BLaER1 (cell line): ENCODE measurements around the gene TPSG1.

Experiments
- H3K27ac ChIP-seq: shearing (Covaris generic); formaldehyde crosslinking; 2 replicates; pipeline ENCODE4 v1.8.1; 2022
- H3K27me3 ChIP-seq: shearing (Covaris generic); formaldehyde crosslinking; 2 replicates; pipeline ENCODE4 v1.8.1; 2022
- H3K36me3 ChIP-seq: shearing (Covaris generic); formaldehyde crosslinking; 2 replicates; pipeline ENCODE4 v1.8.1; 2022
- H3K4me1 ChIP-seq: shearing (Covaris generic); formaldehyde crosslinking; 2 replicates; pipeline ENCODE4 v1.8.1; 2022
- H3K4me2 ChIP-seq: shearing (Covaris generic); formaldehyde crosslinking; 2 replicates; pipeline ENCODE4 v1.8.1; 2022
- H3K4me3 ChIP-seq: shearing (Covaris generic); formaldehyde crosslinking; 2 replicates; pipeline ENCODE4 v1.8.1; 2022
- H3K9ac ChIP-seq: shearing (Covaris generic); formaldehyde crosslinking; 2 replicates; pipeline ENCODE4 v1.8.1; 2022
- H3K9me3 ChIP-seq: shearing (Covaris generic); formaldehyde crosslinking; 2 replicates; pipeline ENCODE4 v1.8.1; 2022
- H4K20me1 ChIP-seq: shearing (Covaris generic); formaldehyde crosslinking; 2 replicates; pipeline ENCODE4 v1.8.1; 2022
- Cebpa-rat ChIP-seq: shearing (Covaris generic); IDR thresholded peaks from 2 replicates; pipeline ENCODE4 v1.8.1; 2022

Gene TPSG1

DNA sequence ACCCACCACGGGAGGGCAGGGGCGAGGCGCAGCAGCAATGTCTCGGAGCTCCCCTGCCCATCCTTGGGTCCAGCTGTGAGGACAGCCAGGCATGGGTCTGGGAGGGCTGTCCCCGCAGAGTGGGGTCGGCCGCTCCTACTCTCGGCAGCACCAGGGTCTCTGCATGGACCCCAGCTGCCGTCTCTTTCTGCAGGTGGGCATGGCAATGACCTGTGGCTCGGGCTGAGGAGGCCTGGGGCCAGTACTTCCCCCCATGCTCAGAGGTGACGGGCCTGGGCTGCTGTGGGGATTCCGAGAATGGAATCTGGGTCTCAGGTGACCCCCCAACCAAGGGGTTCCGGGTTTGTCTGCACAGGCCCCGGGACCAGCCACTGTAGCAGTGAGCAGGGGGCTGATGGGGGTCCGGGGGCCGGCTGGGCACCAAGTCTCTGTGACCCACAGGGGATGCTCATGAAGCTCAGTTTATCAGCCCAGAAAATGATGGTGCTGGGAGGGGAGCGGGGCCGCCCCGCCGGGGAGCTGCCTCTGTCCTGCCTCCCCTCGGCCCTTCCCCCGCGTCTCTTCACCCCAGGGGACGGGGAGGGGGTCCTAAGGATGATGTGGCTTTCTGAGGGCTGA is 48.7 kb downstream of the TPSG1 start:
- no peak for TF ChIP-seq Cebpa-rat
- Histone ChIP-seq H3K9ac (no peak overlapping the region), H3K27me3 (peaks cover 8% of the 10 kb centered on the region; the same call in 1 of the 2 replicates)

GRCh38 chr16:1175566-1176279 is 49.3 kb downstream of the TPSG1 start:
- peaks cover 94% of the 10 kb centered on the region for H4K20me1 ChIP-seq
- H3K27me3 ChIP-seq, result peaks cover 12% of the 10 kb centered on the region
- peaks cover 34% of the 10 kb centered on the region for H3K4me1 ChIP-seq

More for the DNA sequence above, 48.7 kb downstream of the TPSG1 start:
- Histone ChIP-seq H3K9me3 (no peaks in the 10 kb centered on the region), H4K20me1 (peaks cover 94% of the 10 kb centered on the region), H3K4me1 (peaks cover 34% of the 10 kb centered on the region), H3K36me3 (no peaks in the 10 kb centered on the region), H3K4me3 (no peak overlapping the region), H3K27ac (no peak overlapping the region), H3K4me2 (no peak overlapping the region)

GRCh38 chr16:1174477-1175357 is 50.4 kb downstream of the TPSG1 start:
- H4K20me1 ChIP-seq, result peaks cover 94% of the 10 kb centered on the region
- peaks cover 42% of the 10 kb centered on the region for H3K4me1 ChIP-seq
- H3K36me3 ChIP-seq, result no peaks in the 10 kb centered on the region
- peaks cover 23% of the 10 kb centered on the region for H3K27me3 ChIP-seq
- H3K9me3 ChIP-seq, result no peaks in the 10 kb centered on the region
- H3K27ac ChIP-seq, result no peak overlapping the region
- no peak overlapping the region for H3K4me3 ChIP-seq
- H3K4me2 ChIP-seq, result no peak overlapping the region
- no peak for TF ChIP-seq Cebpa-rat
- no peak overlapping the region for H3K9ac ChIP-seq

More at GRCh38 chr16:1175566-1176279, 49.3 kb downstream of the TPSG1 start:
- no peak for TF ChIP-seq Cebpa-rat
- H3K36me3 ChIP-seq, result no peaks in the 10 kb centered on the region
- no peak overlapping the region for H3K27ac ChIP-seq
- no peak overlapping the region for H3K4me2 ChIP-seq
- no peak overlapping the region for H3K4me3 ChIP-seq
- H3K9me3 ChIP-seq, result no peaks in the 10 kb centered on the region
- no peak overlapping the region for H3K9ac ChIP-seq

DNA sequence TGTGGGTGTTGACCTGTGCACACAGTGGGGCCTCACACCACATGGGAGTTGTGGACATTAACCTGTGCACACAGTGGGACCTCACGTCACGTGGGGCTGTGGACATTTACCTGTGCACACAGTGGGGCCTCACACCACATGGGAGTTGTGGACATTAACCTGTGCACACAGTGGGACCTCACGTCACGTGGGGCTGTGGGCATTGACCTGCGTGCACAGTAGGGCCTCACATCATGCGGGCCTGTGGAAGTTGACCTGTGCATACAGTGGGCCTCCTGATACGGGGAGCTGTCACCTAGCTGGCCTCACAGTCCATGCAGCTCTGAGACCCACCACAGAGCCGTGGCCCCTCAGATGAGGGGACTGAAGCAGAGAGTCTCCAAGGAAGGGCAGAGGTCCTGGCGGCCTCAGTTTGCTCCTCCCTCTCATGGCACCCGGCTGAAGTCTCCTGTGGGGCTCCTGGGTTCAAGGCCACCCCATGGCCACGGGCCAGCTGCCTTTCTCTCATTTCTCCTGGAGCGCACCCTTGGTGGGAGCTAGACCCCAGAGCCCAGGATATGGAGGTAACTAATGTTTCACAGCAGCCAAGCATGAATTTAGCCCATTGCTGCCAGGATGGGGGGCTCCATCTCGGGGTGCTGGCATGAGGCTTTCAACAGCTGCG is 51.1 kb downstream of the TPSG1 start:
- Histone ChIP-seq H3K9me3 (no peaks in the 10 kb centered on the region), H3K27me3 (peaks cover 28% of the 10 kb centered on the region), H4K20me1 (peaks cover 93% of the 10 kb centered on the region), H3K4me1 (peaks cover 43% of the 10 kb centered on the region), H3K4me2 (no peak overlapping the region), H3K9ac (no peak overlapping the region), H3K36me3 (no peaks in the 10 kb centered on the region), H3K27ac (no peak overlapping the region), H3K4me3 (no peak overlapping the region)
- no peak for TF ChIP-seq Cebpa-rat

DNA sequence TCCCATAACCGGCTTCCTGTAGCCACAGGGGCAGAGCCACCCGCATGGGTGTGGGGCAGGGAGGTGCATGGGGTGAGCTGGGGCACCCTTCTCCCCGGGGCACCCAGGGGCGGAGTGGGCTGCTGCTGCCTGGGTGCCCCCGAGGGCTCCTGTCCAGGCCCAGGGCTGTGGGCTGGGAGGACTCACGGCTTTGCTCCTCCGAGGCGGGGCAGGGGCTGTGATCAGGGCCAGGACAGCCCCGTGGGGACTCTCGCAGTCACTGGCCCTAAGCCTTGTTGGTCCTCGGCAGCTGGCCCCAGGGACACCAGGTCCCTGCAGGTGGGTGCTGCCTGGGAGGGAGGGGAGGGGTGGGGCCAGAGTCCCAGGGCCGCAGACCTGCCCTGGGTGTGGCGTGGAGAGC is 52.4 kb downstream of the TPSG1 start:
- H3K27me3 ChIP-seq, result peaks cover 28% of the 10 kb centered on the region
- H3K9ac ChIP-seq, result no peak overlapping the region
- H3K4me1 ChIP-seq, result peaks cover 48% of the 10 kb centered on the region
- peaks cover 97% of the 10 kb centered on the region for H4K20me1 ChIP-seq
- no peak overlapping the region for H3K27ac ChIP-seq
- no peak for TF ChIP-seq Cebpa-rat
- no peaks in the 10 kb centered on the region for H3K36me3 ChIP-seq
- H3K4me3 ChIP-seq, result no peak overlapping the region
- no peaks in the 10 kb centered on the region for H3K9me3 ChIP-seq
- no peak overlapping the region for H3K4me2 ChIP-seq

DNA sequence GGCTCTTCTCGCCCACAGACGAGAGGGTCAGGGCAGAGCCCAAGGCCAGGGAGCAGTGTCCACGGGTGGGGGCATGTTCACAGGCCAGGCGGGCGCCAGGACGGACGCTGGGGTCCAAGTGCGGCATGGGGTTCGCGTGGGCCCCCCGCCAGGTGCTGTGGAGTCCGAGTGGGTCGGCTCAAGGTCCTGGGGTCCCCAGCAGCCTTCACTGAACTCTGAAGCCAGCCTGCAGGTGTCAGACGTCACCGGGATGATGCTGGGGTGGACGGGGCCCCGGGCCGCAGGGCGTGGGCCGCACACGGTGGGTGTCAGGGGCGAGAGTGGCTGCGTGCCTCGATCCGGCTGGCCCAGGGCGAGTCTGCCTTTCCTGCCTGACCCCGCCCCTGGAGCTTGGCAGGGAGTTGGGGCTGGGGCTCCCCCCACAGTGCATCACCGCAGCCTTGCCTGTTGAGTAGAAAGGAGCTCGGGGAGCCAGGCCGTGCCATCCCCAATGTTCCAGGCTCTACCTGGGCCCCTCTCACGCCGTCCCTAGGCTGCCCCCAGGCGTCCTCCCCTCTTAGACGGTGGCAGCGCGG is 53.1 kb downstream of the TPSG1 start:
- Histone ChIP-seq H3K4me3 (no peak overlapping the region), H4K20me1 (peaks cover 97% of the 10 kb centered on the region), H3K9me3 (no peaks in the 10 kb centered on the region), H3K4me2 (no peak overlapping the region), H3K4me1 (peaks cover 55% of the 10 kb centered on the region), H3K36me3 (peaks cover 2% of the 10 kb centered on the region; the same call in 1 of the 2 replicates), H3K9ac (no peak overlapping the region), H3K27me3 (peaks cover 28% of the 10 kb centered on the region), H3K27ac (no peak overlapping the region)
- TF ChIP-seq Cebpa-rat, result no peak
